Measurements from ENCODE around the gene EIF2B5. TPM values are rescaled to one million over a fixed set of nuclear protein-coding genes. Genes with fewer than 3 reads are reported as not detected.
"Not testable (repeated sequence)": the region's sequence is repeated elsewhere in the genome, so short reads cannot be mapped to it uniquely, and the experiment has no call there.

Gene EIF2B5
- total RNA-seq (10 to 100 TPM; 87.2 to 93.5 TPM), polyA plus RNA-seq (10 to 100 TPM; 45.8 to 66.6 (median 54.5) TPM), total RNA-seq (115 to 210 (median 151) reads per million in 6 experiments)

GRCh38 chr3:184135149-184135910, at the start of gene EIF2B5:
Gene EIF2B5, plus strand, starts transcription at chr3:184135358. Its CDS starts 28 bp downstream, at chr3:184135386.
- peak; percentile 67 to 91 (median 84) for DNase-seq
- POLR2A ChIA-PET = interaction anchor here (0.6 to 3.0 kb wide), 13 partner anchors 9 to 500 kb away, joined by 3 to 18 read pairs (median 4); partner anchors contain the start of genes DVL3, EEF1AKMT4 and KLHL24
- Mint-ChIP-seq H3K27ac (peak within 1 kb of the TSS; percentile 91 to 99 (median 97)), H3K36me3 (peaks cover 0 to 25% (median 0%) of the 10 kb centered on the region in 3 donors), H3K4me1 (peaks cover 26 to 49% (median 32%) of the 10 kb centered on the region in 4 donors), H3K27me3 (no peaks in the 10 kb centered on the region), H3K4me3 (peak within 1 kb of the TSS; percentile 88 to 100 (median 96)), H3K9me3 (no peaks in the 10 kb centered on the region)
- ATAC-seq = peak; percentile 90 to 92

- H3K9me3 Mint-ChIP-seq = peaks cover 0 to 15% (median 10%) of the 10 kb centered on the region in 9 donors
- ATAC-seq (peak in 1 of 2 donors; percentile 53), DNase-seq (no peak)
- H3K4me3 Mint-ChIP-seq = no peak overlapping the region
- POLR2A ChIA-PET = no interaction called here
- H3K27me3 Mint-ChIP-seq = peaks cover 0 to 2% (median 0%) of the 10 kb centered on the region in 5 donors
- peak overlapping the region in 4 of 10 donors; percentile 27 to 87 (median 48) for H3K27ac Mint-ChIP-seq
- peaks cover 0 to 11% (median 2%) of the 10 kb centered on the region in 3 donors for H3K36me3 Mint-ChIP-seq
- H3K4me1 Mint-ChIP-seq = peaks cover 0 to 8% (median 6%) of the 10 kb centered on the region in 4 donors
Observed at GRCh38 chr3:184085389-184085852, 49.7 kb upstream of the EIF2B5 start.

GRCh38 chr3:184092199-184092598, 43.0 kb upstream of the EIF2B5 start:
- POLR2A ChIA-PET = no interaction called here

GRCh38 chr3:184096811-184097383, 38.3 kb upstream of the EIF2B5 start, which contains the start of gene HTR3E:
Gene HTR3E, plus strand, starts transcription at chr3:184097064. Its CDS starts 466 bp downstream, at chr3:184097530.
- peak within 1 kb of the TSS in 1 of 10 donors; percentile 11 for H3K27ac Mint-ChIP-seq
- POLR2A ChIA-PET = no interaction called here

More at GRCh38 chr3:184092199-184092598, 43.0 kb upstream of the EIF2B5 start:
- H3K9me3 Mint-ChIP-seq = peaks cover 0 to 26% (median 16%) of the 10 kb centered on the region in 9 donors
- no peak for DNase-seq
- no peak overlapping the region for H3K27ac Mint-ChIP-seq
- H3K27me3 Mint-ChIP-seq = peaks cover 0 to 23% (median 5%) of the 10 kb centered on the region in 5 donors
- peaks cover 0 to 17% (median 6%) of the 10 kb centered on the region in 3 donors for H3K36me3 Mint-ChIP-seq
- ATAC-seq = no peak
- H3K4me1 Mint-ChIP-seq = no peaks in the 10 kb centered on the region
- no peak overlapping the region for H3K4me3 Mint-ChIP-seq

GRCh38 chr3:184097556-184097955, 37.6 kb upstream of the EIF2B5 start:
- DNase-seq = no peak
- Mint-ChIP-seq H3K4me3 (no peak overlapping the region), H3K4me1 (no peaks in the 10 kb centered on the region), H3K9me3 (peaks cover 0 to 12% (median 4%) of the 10 kb centered on the region in 9 donors), H3K36me3 (peaks cover 0 to 7% (median 0%) of the 10 kb centered on the region in 3 donors), H3K27me3 (peaks cover 3 to 14% (median 7%) of the 10 kb centered on the region in 5 donors), H3K27ac (no peak overlapping the region)
- no peak for ATAC-seq
- POLR2A ChIA-PET = no interaction called here

More at GRCh38 chr3:184096811-184097383, 38.3 kb upstream of the EIF2B5 start, which contains the start of gene HTR3E:
- Mint-ChIP-seq H3K9me3 (peaks cover 0 to 18% (median 10%) of the 10 kb centered on the region in 9 donors), H3K36me3 (peaks cover 0 to 13% (median 0%) of the 10 kb centered on the region in 3 donors), H3K4me1 (no peaks in the 10 kb centered on the region), H3K27me3 (peaks cover 3 to 20% (median 7%) of the 10 kb centered on the region in 5 donors), H3K4me3 (no peak within 1 kb of the TSS)
- ATAC-seq (no peak), DNase-seq (no peak)

GRCh38 chr3:184099806-184100686, 35.1 kb upstream of the EIF2B5 start:
- H3K9me3 Mint-ChIP-seq = peaks cover 0 to 1% (median 0%) of the 10 kb centered on the region in 9 donors
- H3K27me3 Mint-ChIP-seq = peaks cover 0 to 7% (median 0%) of the 10 kb centered on the region in 5 donors
- POLR2A ChIA-PET = no interaction called here
- DNase-seq (no peak), ATAC-seq (no peak)
- no peak overlapping the region for H3K4me3 Mint-ChIP-seq
- H3K36me3 Mint-ChIP-seq = no peaks in the 10 kb centered on the region
- no peak overlapping the region for H3K27ac Mint-ChIP-seq
- H3K4me1 Mint-ChIP-seq = no peaks in the 10 kb centered on the region

GRCh38 chr3:184110316-184110725, 24.8 kb upstream of the EIF2B5 start:
- Mint-ChIP-seq H3K4me1 (no peaks in the 10 kb centered on the region), H3K9me3 (no peaks in the 10 kb centered on the region), H3K27me3 (peaks cover 0 to 9% (median 4%) of the 10 kb centered on the region in 5 donors), H3K27ac (no peak overlapping the region), H3K4me3 (no peak overlapping the region), H3K36me3 (peaks cover 0 to 3% (median 0%) of the 10 kb centered on the region in 3 donors)
- ATAC-seq = no peak
- POLR2A ChIA-PET = no interaction called here
- DNase-seq = no peak

- no peak for ATAC-seq
- Mint-ChIP-seq H3K4me3 (no peak overlapping the region), H3K27ac (no peak overlapping the region), H3K27me3 (peaks cover 0 to 9% (median 6%) of the 10 kb centered on the region in 5 donors), H3K36me3 (peaks cover 8 to 14% (median 9%) of the 10 kb centered on the region in 3 donors), H3K4me1 (no peaks in the 10 kb centered on the region), H3K9me3 (no peaks in the 10 kb centered on the region)
- no peak for DNase-seq
- POLR2A ChIA-PET = no interaction called here
Observed at GRCh38 chr3:184116017-184116416, 19.1 kb upstream of the EIF2B5 start.

- peaks cover 0 to 9% (median 6%) of the 10 kb centered on the region in 5 donors for H3K27me3 Mint-ChIP-seq
- POLR2A ChIA-PET = no interaction called here
- peaks cover 8 to 14% (median 9%) of the 10 kb centered on the region in 3 donors for H3K36me3 Mint-ChIP-seq
- no peak for DNase-seq
- H3K27ac Mint-ChIP-seq = no peak overlapping the region
- no peaks in the 10 kb centered on the region for H3K9me3 Mint-ChIP-seq
- no peak for ATAC-seq
- H3K4me3 Mint-ChIP-seq = no peak overlapping the region
- no peaks in the 10 kb centered on the region for H3K4me1 Mint-ChIP-seq
Observed at GRCh38 chr3:184117636-184118035, 17.5 kb upstream of the EIF2B5 start.

- H3K36me3 Mint-ChIP-seq, ATAC-seq, H3K4me1 Mint-ChIP-seq, DNase-seq, H3K27me3 Mint-ChIP-seq, H3K9me3 Mint-ChIP-seq, H3K4me3 Mint-ChIP-seq, H3K27ac Mint-ChIP-seq, POLR2A ChIA-PET: not testable (repeated sequence)
Observed at GRCh38 chr3:184121031-184121430, 14.1 kb upstream of the EIF2B5 start.

GRCh38 chr3:184126006-184126405, 9.2 kb upstream of the EIF2B5 start:
- Mint-ChIP-seq H3K9me3 (no peaks in the 10 kb centered on the region), H3K36me3 (no peaks in the 10 kb centered on the region), H3K27me3 (peaks cover 0 to 4% (median 0%) of the 10 kb centered on the region in 5 donors), H3K4me1 (no peaks in the 10 kb centered on the region), H3K27ac (no peak overlapping the region), H3K4me3 (no peak overlapping the region)
- DNase-seq = no peak
- ATAC-seq = no peak
- POLR2A ChIA-PET = no interaction called here

- H3K36me3 Mint-ChIP-seq = no peaks in the 10 kb centered on the region
- no peaks in the 10 kb centered on the region for H3K9me3 Mint-ChIP-seq
- H3K27ac Mint-ChIP-seq = no peak overlapping the region
- no peak for ATAC-seq
- H3K27me3 Mint-ChIP-seq = peaks cover 0 to 4% (median 0%) of the 10 kb centered on the region in 5 donors
- DNase-seq = no peak
- POLR2A ChIA-PET = no interaction called here
- peaks cover 2 to 8% (median 5%) of the 10 kb centered on the region in 4 donors for H3K4me1 Mint-ChIP-seq
- no peak overlapping the region for H3K4me3 Mint-ChIP-seq
Observed at GRCh38 chr3:184129012-184129411, 6.1 kb upstream of the EIF2B5 start.

Data from naive thymus-derived CD8-positive, alpha-beta T cell (primary cell).